ENCODE results near the gene MSX2.

Gene MSX2

DNA sequence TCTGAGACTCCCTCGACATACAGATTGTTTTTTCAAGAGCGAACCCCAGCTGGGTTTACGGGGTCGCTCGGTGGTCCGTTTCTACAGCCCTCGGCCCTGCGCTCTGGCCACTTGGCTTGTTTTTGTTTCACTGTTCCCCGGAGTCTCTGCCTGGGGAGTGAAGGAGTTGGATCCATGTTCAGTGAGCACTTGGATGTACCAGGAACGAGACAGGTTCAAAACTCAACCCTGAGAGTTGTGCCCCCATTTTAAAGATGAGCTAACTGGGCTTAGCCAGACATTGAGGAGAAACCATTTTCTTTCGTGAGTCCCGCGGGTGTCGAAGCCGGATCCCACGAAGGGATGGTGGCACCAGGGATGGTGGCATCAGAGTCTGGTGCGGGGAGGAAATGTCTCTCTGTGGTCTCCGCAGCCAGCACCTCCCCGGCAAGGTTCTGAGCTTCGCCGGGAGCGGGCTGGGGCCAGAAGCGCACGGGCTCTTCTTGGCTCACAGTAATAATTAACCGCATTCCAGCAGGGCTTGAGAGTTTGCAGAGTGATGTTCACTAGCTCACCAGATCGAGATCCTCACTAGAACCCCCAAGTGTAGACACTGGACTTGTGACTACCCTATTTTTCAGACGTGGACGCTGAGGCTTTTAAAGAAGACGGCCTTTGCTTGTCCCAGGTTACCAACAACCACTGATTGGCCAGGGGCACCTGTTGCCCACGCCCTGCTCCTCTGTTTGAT lies 1.0 kb downstream of the MSX2 start:
- Histone ChIP-seq H3K4me3 (ENCODE audit: low read length in 2 of 2) (peak overlapping the region; percentile 27 to 67), H3K27me3 (ENCODE audit: control insufficient read depth in 2 of 2, insufficient read depth in 2 of 2, low read length in 2 of 2) (peaks cover 48 to 52% of the 10 kb centered on the region in 2 donors), H3K4me1 (ENCODE audit: control insufficient read depth in 2 of 2, insufficient read depth in 2 of 2, low read length in 2 of 2) (peaks cover 3% of the 10 kb centered on the region in 2 donors), H3K9me3 (ENCODE audit: control insufficient read depth in 2 of 2, low read length in 2 of 2) (no peaks in the 10 kb centered on the region), H3K36me3 (ENCODE audit: control insufficient read depth in 2 of 2, insufficient read depth in 2 of 2, low read length in 2 of 2) (no peaks in the 10 kb centered on the region), H3K27ac (ENCODE audit: low read depth in 2 of 2, low read length in 2 of 2) (no peak overlapping the region), H3K9ac (ENCODE audit: low read depth in 1 of 2, low read length in 2 of 2) (peak overlapping the region in 1 of 2 donors; percentile 52)

- Histone ChIP-seq H3K9ac (ENCODE audit: low read depth in 1 of 2, low read length in 2 of 2) (no peak overlapping the region), H3K4me1 (ENCODE audit: control insufficient read depth in 2 of 2, insufficient read depth in 2 of 2, low read length in 2 of 2) (peaks cover 0 to 3% of the 10 kb centered on the region in 2 donors), H3K27me3 (ENCODE audit: control insufficient read depth in 2 of 2, insufficient read depth in 2 of 2, low read length in 2 of 2) (peaks cover 45 to 51% of the 10 kb centered on the region in 2 donors), H3K36me3 (ENCODE audit: control insufficient read depth in 2 of 2, insufficient read depth in 2 of 2, low read length in 2 of 2) (no peaks in the 10 kb centered on the region), H3K4me3 (ENCODE audit: low read length in 2 of 2) (no peak overlapping the region), H3K27ac (ENCODE audit: low read depth in 2 of 2, low read length in 2 of 2) (no peak overlapping the region), H3K9me3 (ENCODE audit: control insufficient read depth in 2 of 2, low read length in 2 of 2) (no peaks in the 10 kb centered on the region)
These were observed 1.7 kb downstream of the MSX2 start for GRCh38 chr5:174725991-174726601.

DNA sequence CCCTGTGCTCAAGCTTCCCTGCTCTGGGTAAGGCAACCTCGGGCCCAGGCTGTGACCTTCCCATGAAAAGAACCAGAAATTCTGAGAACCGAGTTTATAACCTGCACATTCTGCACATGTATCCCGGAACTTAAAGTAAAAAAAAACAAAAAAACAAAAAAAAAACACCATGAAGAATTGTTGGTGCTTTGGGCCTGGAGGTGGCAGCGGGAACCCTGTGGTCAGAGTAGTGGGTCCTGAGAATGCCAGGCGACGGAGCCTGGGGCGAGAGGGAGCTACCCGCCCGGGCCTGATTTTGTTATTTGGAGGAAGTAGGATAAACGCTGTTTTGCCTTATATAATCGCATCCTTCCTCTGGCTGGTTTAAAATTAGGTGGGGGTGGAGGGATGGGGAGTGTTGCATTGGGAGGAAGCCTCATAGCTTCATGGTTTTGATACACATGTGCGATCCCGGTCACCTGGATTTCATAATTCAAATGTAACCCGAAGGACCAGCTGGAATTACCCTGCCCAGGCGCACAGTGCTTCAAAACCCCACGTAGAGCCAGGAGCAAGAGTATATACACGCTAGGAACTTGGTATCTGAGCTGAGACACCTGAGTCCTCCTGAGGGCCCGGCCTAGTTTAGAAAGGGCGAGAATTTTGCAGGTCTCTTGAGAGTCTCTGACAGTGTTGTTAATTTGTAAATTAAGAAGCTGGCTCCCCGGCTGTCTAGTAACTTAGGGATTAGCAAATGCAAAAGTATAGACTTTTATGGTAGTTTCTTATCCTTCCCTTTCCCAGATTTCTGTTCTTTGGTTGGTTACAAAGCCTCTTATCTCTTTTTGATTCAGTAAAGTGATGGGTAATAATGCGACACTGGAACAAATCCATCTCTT lies 2.8 kb downstream of the MSX2 start:
- no peak overlapping the region for H3K4me3 ChIP-seq (ENCODE audit: low read length in 2 of 2)

GRCh38 chr5:174727794-174728680 lies 3.7 kb downstream of the MSX2 start:
- no peak overlapping the region for H3K4me3 ChIP-seq (ENCODE audit: low read length in 2 of 2)
- peaks cover 44 to 45% of the 10 kb centered on the region in 2 donors for H3K27me3 ChIP-seq (ENCODE audit: control insufficient read depth in 2 of 2, insufficient read depth in 2 of 2, low read length in 2 of 2)
- no peaks in the 10 kb centered on the region for H3K36me3 ChIP-seq (ENCODE audit: control insufficient read depth in 2 of 2, insufficient read depth in 2 of 2, low read length in 2 of 2)
- peaks cover 0 to 3% of the 10 kb centered on the region in 2 donors for H3K4me1 ChIP-seq (ENCODE audit: control insufficient read depth in 2 of 2, insufficient read depth in 2 of 2, low read length in 2 of 2)
- H3K27ac ChIP-seq (ENCODE audit: low read depth in 2 of 2, low read length in 2 of 2) = no peak overlapping the region
- H3K9ac ChIP-seq (ENCODE audit: low read depth in 1 of 2, low read length in 2 of 2) = no peak overlapping the region
- no peaks in the 10 kb centered on the region for H3K9me3 ChIP-seq (ENCODE audit: control insufficient read depth in 2 of 2, low read length in 2 of 2)

More for the DNA sequence above, 2.8 kb downstream of the MSX2 start:
- no peak overlapping the region for H3K9ac ChIP-seq (ENCODE audit: low read depth in 1 of 2, low read length in 2 of 2)
- no peaks in the 10 kb centered on the region for H3K36me3 ChIP-seq (ENCODE audit: control insufficient read depth in 2 of 2, insufficient read depth in 2 of 2, low read length in 2 of 2)
- no peaks in the 10 kb centered on the region for H3K9me3 ChIP-seq (ENCODE audit: control insufficient read depth in 2 of 2, low read length in 2 of 2)
- H3K27ac ChIP-seq (ENCODE audit: low read depth in 2 of 2, low read length in 2 of 2) = no peak overlapping the region
- H3K27me3 ChIP-seq (ENCODE audit: control insufficient read depth in 2 of 2, insufficient read depth in 2 of 2, low read length in 2 of 2) = peaks cover 45 to 47% of the 10 kb centered on the region in 2 donors
- peaks cover 0 to 3% of the 10 kb centered on the region in 2 donors for H3K4me1 ChIP-seq (ENCODE audit: control insufficient read depth in 2 of 2, insufficient read depth in 2 of 2, low read length in 2 of 2)

DNA sequence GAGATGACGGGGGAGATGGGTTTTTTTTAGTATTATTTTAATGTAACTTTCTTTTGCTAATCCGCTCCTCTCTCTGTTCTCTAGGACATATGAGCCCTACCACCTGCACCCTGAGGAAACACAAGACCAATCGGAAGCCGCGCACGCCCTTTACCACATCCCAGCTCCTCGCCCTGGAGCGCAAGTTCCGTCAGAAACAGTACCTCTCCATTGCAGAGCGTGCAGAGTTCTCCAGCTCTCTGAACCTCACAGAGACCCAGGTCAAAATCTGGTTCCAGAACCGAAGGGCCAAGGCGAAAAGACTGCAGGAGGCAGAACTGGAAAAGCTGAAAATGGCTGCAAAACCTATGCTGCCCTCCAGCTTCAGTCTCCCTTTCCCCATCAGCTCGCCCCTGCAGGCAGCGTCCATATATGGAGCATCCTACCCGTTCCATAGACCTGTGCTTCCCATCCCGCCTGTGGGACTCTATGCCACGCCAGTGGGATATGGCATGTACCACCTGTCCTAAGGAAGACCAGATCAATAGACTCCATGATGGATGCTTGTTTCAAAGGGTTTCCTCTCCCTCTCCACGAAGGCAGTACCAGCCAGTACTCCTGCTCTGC lies 4.8 kb downstream of the MSX2 start:
- H3K27me3 ChIP-seq (ENCODE audit: control insufficient read depth in 2 of 2, insufficient read depth in 2 of 2, low read length in 2 of 2) = peaks cover 36 to 46% of the 10 kb centered on the region in 2 donors
- H3K27ac ChIP-seq (ENCODE audit: low read depth in 2 of 2, low read length in 2 of 2) = no peak overlapping the region
- H3K9me3 ChIP-seq (ENCODE audit: control insufficient read depth in 2 of 2, low read length in 2 of 2) = no peaks in the 10 kb centered on the region
- H3K4me1 ChIP-seq (ENCODE audit: control insufficient read depth in 2 of 2, insufficient read depth in 2 of 2, low read length in 2 of 2) = peaks cover 0 to 3% of the 10 kb centered on the region in 2 donors
- H3K9ac ChIP-seq (ENCODE audit: low read depth in 1 of 2, low read length in 2 of 2) = no peak overlapping the region
- H3K4me3 ChIP-seq (ENCODE audit: low read length in 2 of 2) = no peak overlapping the region
- H3K36me3 ChIP-seq (ENCODE audit: control insufficient read depth in 2 of 2, insufficient read depth in 2 of 2, low read length in 2 of 2) = no peaks in the 10 kb centered on the region

- Histone ChIP-seq H3K36me3 (ENCODE audit: control insufficient read depth in 2 of 2, insufficient read depth in 2 of 2, low read length in 2 of 2) (no peaks in the 10 kb centered on the region), H3K27me3 (ENCODE audit: control insufficient read depth in 2 of 2, insufficient read depth in 2 of 2, low read length in 2 of 2) (peaks cover 43 to 55% of the 10 kb centered on the region in 2 donors), H3K27ac (ENCODE audit: low read depth in 2 of 2, low read length in 2 of 2) (no peak overlapping the region), H3K9me3 (ENCODE audit: control insufficient read depth in 2 of 2, low read length in 2 of 2) (no peaks in the 10 kb centered on the region), H3K4me3 (ENCODE audit: low read length in 2 of 2) (no peak overlapping the region), H3K9ac (ENCODE audit: low read depth in 1 of 2, low read length in 2 of 2) (no peak overlapping the region), H3K4me1 (ENCODE audit: control insufficient read depth in 2 of 2, insufficient read depth in 2 of 2, low read length in 2 of 2) (no peaks in the 10 kb centered on the region)
These were observed 7.0 kb downstream of the MSX2 start for GRCh38 chr5:174731214-174732035.

DNA sequence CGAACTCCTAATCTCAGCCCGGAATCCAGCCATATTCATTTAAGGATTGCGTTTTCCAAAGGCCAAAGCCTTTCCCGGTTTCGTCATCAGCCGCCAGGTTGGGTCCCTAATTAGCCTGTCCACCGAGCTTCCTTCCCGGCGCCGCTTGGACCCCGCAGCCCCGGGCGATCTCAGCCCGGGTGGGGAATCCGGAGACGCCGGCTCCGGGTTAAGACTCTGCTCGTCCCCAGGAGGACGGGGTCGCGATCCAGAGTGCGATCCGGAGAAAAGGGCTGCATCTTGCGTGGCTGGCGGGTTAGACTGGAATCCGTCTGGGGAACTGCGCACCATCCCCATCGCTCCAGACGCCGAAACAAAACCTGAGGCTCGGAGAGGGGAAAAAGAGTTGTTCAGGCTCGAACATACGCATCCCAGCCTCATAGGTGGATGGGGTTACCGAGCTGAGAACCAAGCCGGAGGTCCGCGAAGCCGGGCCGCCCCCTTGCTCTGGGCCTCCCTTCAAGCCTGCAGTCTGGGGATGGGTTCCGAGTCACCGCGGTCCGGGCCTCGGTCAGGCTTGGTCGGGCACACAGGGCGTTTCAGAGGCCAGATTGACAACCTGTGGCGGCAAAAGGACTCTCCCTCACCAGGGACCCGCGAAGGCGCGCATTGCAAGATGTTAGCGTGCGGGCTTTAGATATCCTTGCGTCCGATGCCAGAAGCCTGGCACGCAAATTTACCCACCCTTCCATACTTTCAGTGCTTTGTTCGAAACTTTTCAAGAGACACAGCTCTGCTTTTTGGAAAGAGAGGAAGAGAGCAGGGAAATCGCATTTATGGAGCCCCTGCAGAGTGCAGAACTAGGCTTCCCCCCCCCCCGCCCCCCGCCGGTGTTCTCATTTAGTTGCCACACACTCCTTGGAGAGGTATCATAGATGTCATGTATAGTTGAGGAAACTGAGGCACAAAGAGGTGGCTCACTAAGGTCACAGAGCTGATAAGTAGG lies 7.9 kb downstream of the MSX2 start:
- no peak overlapping the region for H3K4me3 ChIP-seq (ENCODE audit: low read length in 2 of 2)
- H3K27me3 ChIP-seq (ENCODE audit: control insufficient read depth in 2 of 2, insufficient read depth in 2 of 2, low read length in 2 of 2) = peaks cover 51 to 58% of the 10 kb centered on the region in 2 donors
- no peaks in the 10 kb centered on the region for H3K36me3 ChIP-seq (ENCODE audit: control insufficient read depth in 2 of 2, insufficient read depth in 2 of 2, low read length in 2 of 2)

DNA sequence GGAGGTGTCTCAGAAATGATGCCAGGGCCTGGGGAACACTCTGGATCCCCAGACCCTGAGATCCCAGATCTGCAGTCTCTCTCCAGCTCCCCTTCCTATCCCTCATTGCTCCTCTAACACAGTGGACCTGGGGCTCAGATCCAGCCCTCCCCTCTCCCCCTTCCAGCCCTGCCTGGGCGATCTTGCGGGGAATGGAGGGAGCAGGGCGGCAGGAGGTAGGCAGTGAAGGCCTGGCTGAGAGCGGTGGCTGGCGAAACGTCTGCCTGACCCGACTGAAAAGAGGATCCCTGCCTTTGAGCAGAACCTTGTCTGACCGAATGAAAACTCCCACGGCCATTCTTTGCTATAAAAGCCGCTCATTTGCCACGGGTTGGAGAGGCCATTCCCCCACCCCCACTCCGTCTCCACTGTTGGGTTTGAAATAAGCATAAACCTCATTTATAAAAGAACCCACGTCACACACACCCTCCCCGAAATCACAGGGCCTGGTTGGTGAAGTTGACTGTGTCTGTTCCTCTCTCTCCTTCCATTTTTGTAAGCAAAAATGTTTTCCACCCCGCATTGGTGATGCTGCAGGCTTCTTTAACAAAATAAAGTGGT lies 8.8 kb downstream of the MSX2 start:
- no peaks in the 10 kb centered on the region for H3K4me1 ChIP-seq (ENCODE audit: control insufficient read depth in 2 of 2, insufficient read depth in 2 of 2, low read length in 2 of 2)
- H3K27me3 ChIP-seq (ENCODE audit: control insufficient read depth in 2 of 2, insufficient read depth in 2 of 2, low read length in 2 of 2) = peaks cover 49 to 58% of the 10 kb centered on the region in 2 donors
- no peaks in the 10 kb centered on the region for H3K9me3 ChIP-seq (ENCODE audit: control insufficient read depth in 2 of 2, low read length in 2 of 2)
- H3K9ac ChIP-seq (ENCODE audit: low read depth in 1 of 2, low read length in 2 of 2) = no peak overlapping the region
- H3K4me3 ChIP-seq (ENCODE audit: low read length in 2 of 2) = no peak overlapping the region
- no peak overlapping the region for H3K27ac ChIP-seq (ENCODE audit: low read depth in 2 of 2, low read length in 2 of 2)
- H3K36me3 ChIP-seq (ENCODE audit: control insufficient read depth in 2 of 2, insufficient read depth in 2 of 2, low read length in 2 of 2) = no peaks in the 10 kb centered on the region

More for the DNA sequence above, 7.9 kb downstream of the MSX2 start:
- H3K9ac ChIP-seq (ENCODE audit: low read depth in 1 of 2, low read length in 2 of 2) = no peak overlapping the region
- H3K27ac ChIP-seq (ENCODE audit: low read depth in 2 of 2, low read length in 2 of 2) = no peak overlapping the region
- no peaks in the 10 kb centered on the region for H3K4me1 ChIP-seq (ENCODE audit: control insufficient read depth in 2 of 2, insufficient read depth in 2 of 2, low read length in 2 of 2)
- H3K9me3 ChIP-seq (ENCODE audit: control insufficient read depth in 2 of 2, low read length in 2 of 2) = no peaks in the 10 kb centered on the region
